Naive thymus-derived CD4-positive, alpha-beta T cell (primary cell): ENCODE data around the gene STAU1. TPM values are rescaled to one million over a fixed set of nuclear protein-coding genes. Genes with fewer than 3 reads are reported as not detected.

ENCODE experiments used
- ATAC-seq: fragments of 150-1000 bp; cut with Tn5 transposase; 2 replicates; pipeline ENCODE4 v1.10.0; 2021; ENCODE audit warnings: mild to moderate bottlenecking, moderate library complexity
- CTCF ChIA-PET: fragments of 350-600 bp; sonication (Branson Sonifier 250); formaldehyde crosslinking; loops from one replicate; lab custom pipeline; 2021; ENCODE audit warnings: antibody characterized with exemption; lab: Charles Lee
- POLR2A ChIA-PET: fragments of 350-600 bp; sonication (Branson Sonifier 250); formaldehyde crosslinking; loops from one replicate; lab custom pipeline; 2021; ENCODE audit warnings: antibody characterized with exemption, inconsistent platforms; lab: Charles Lee
- DNase-seq, 9 donors: peaks; one replicate each; pipeline versions ENCODE4 v3.0.0 to v3.0.0-alpha.2; 2020 to 2022; ENCODE audit warnings: mixed read lengths in 1 of 9
- H3K27ac ChIP-seq: one replicate; pipeline ENCODE4 v1.7.0; 2013; ENCODE audit warnings: mild to moderate bottlenecking, low read depth, low read length, moderate library complexity
- H3K27me3 ChIP-seq, 2 donors: one replicate each; pipeline ENCODE4 v1.7.0; 2013; ENCODE audit warnings: low read length in 2 of 2, mild to moderate bottlenecking in 2 of 2, moderate library complexity in 2 of 2; ENCODE audit not compliant: control insufficient read depth in 2 of 2, insufficient read depth in 2 of 2
- H3K36me3 ChIP-seq, 3 experiments: 1 replicate in 2 of 3; 2 replicates in 1 of 3; pipeline ENCODE4 v1.7.0; 2013; ENCODE audit warnings: low read length in 3 of 3, mild to moderate bottlenecking in 3 of 3, moderate library complexity in 1 of 3; ENCODE audit not compliant: insufficient read depth in 3 of 3, control insufficient read depth in 2 of 3
- H3K4me1 ChIP-seq, 2 donors: one replicate each; pipeline ENCODE4 v1.7.0; 2013; ENCODE audit warnings: low read length in 2 of 2, mild to moderate bottlenecking in 2 of 2, moderate library complexity in 1 of 2; ENCODE audit not compliant: control insufficient read depth in 2 of 2, insufficient read depth in 2 of 2
- H3K4me3 ChIP-seq: 2 replicates; pipeline ENCODE4 v1.7.0; 2013; ENCODE audit warnings: mild to moderate bottlenecking, low read length
- H3K9me3 ChIP-seq, 3 experiments: 1 replicate in 2 of 3; 2 replicates in 1 of 3; pipeline ENCODE4 v1.7.0; 2013; ENCODE audit warnings: low read length in 3 of 3; ENCODE audit not compliant: control insufficient read depth in 2 of 3
- H3K27ac Mint-ChIP-seq, 9 donors: one replicate each; pipeline ENCODE4 v1.8.0; 2020 to 2022; ENCODE audit warnings: mixed read lengths in 9 of 9, mild to moderate bottlenecking in 8 of 9, moderate library complexity in 5 of 9, inconsistent platforms in 2 of 9
- H3K27me3 Mint-ChIP-seq, 5 donors: one replicate each; pipeline ENCODE4 v1.8.0; 2021 to 2022; ENCODE audit warnings: mixed read lengths in 5 of 5, mild to moderate bottlenecking in 1 of 5
- H3K36me3 Mint-ChIP-seq, 5 donors: one replicate each; pipeline ENCODE4 v1.8.0; 2020 to 2022; ENCODE audit warnings: mixed read lengths in 5 of 5, mild to moderate bottlenecking in 3 of 5, inconsistent platforms in 1 of 5
- H3K4me1 Mint-ChIP-seq, 7 donors: one replicate each; pipeline ENCODE4 v1.8.0; 2020 to 2022; ENCODE audit warnings: mixed read lengths in 7 of 7, mild to moderate bottlenecking in 3 of 7, inconsistent platforms in 1 of 7
- H3K4me3 Mint-ChIP-seq, 10 donors: one replicate each; pipeline ENCODE4 v1.8.0; 2020 to 2022; ENCODE audit warnings: mild to moderate bottlenecking in 10 of 10, mixed read lengths in 10 of 10, moderate library complexity in 6 of 10, inconsistent platforms in 2 of 10
- H3K9me3 Mint-ChIP-seq, 11 donors: one replicate each; pipeline ENCODE4 v1.8.0; 2020 to 2022; ENCODE audit warnings: mixed read lengths in 11 of 11, mild to moderate bottlenecking in 4 of 11, inconsistent platforms in 1 of 11, moderate library complexity in 1 of 11
- intact Hi-C, 2 donors: fragments of 100-400 bp; cut with micrococcal nuclease; formaldehyde crosslinking; loops; one replicate each; pipeline ENCODE4 v1.15.1; 2023
- polyA plus RNA-seq, 2 donors: library from polyadenylated mRNA; unstranded; fragments of 300-500 nt; fragmentation: Illumina TruSeq; gene quantifications; one replicate each; pipeline ENCODE4 v1.2.3, GENCODE V29; 2021
- total RNA-seq, 6 experiments: library from RNA in 5 of 6; stranded (reverse) in 5 of 6; gene quantifications; 1 replicate in 5 of 6; 2 replicates in 1 of 6; pipeline ENCODE4 v1.2.3 and lab custom pipeline; 2021 to 2026

STAU1 gene
- total and polyA plus RNA-seq, 7 experiments from 2014 or later = 35.8 to 56.3 (median 45.8) TPM

- Histone ChIP-seq H3K4me1 (no peaks in the 10 kb centered on the region), H3K36me3 (peaks cover 4 to 81% (median 8%) of the 10 kb centered on the region in 3 experiments), H3K27ac (no peak overlapping the region), H3K9me3 (no peaks in the 10 kb centered on the region), H3K27me3 (no peaks in the 10 kb centered on the region), H3K4me3 (no peak overlapping the region)
- ATAC-seq = no peak
- Mint-ChIP-seq H3K4me3 (no peak overlapping the region), H3K27ac (no peak overlapping the region), H3K9me3 (no peaks in the 10 kb centered on the region), H3K36me3 (peaks cover 10 to 49% (median 14%) of the 10 kb centered on the region in 5 donors), H3K27me3 (no peaks in the 10 kb centered on the region), H3K4me1 (peaks cover 0 to 4% (median 0%) of the 10 kb centered on the region in 7 donors)
- CTCF ChIA-PET = no interaction called here
- POLR2A ChIA-PET = interaction anchor here (0.7 kb wide), 1 partner anchor 43 kb away, joined by 3 read pairs; no protein-coding TSS in a partner anchor
- intact Hi-C loops = no loop called here
- no peak for DNase-seq
Measured at GRCh38 chr20:49078310-49078709, 109.8 kb downstream of the STAU1 start.

- Histone ChIP-seq H3K27me3 (no peaks in the 10 kb centered on the region), H3K27ac (no peak overlapping the region), H3K9me3 (no peaks in the 10 kb centered on the region), H3K36me3 (peaks cover 9 to 83% (median 20%) of the 10 kb centered on the region in 3 experiments), H3K4me3 (no peak overlapping the region), H3K4me1 (no peaks in the 10 kb centered on the region)
- peak overlapping the region in 5 of 9 donors; percentile 2 to 44 (median 19) for H3K27ac Mint-ChIP-seq
- no peak for ATAC-seq
- H3K4me3 Mint-ChIP-seq = no peak overlapping the region
- peaks cover 0 to 6% (median 0%) of the 10 kb centered on the region in 7 donors for H3K4me1 Mint-ChIP-seq
- no peak for DNase-seq
- no peaks in the 10 kb centered on the region for H3K27me3 Mint-ChIP-seq
- CTCF ChIA-PET = interaction anchor here (0.7 kb wide), 1 partner anchor 26 kb away, joined by 3 read pairs; no protein-coding TSS in a partner anchor
- intact Hi-C loops = no loop called here
- H3K36me3 Mint-ChIP-seq = peaks cover 8 to 48% (median 19%) of the 10 kb centered on the region in 5 donors
- POLR2A ChIA-PET = no interaction called here
- H3K9me3 Mint-ChIP-seq = no peaks in the 10 kb centered on the region
Measured at GRCh38 chr20:49074521-49074920, 113.6 kb downstream of the STAU1 start.

Other genes with a start within 250 kb of the STAU1 start
- 10 to 100 TPM; 23.3 to 73.0 (median 41.1) TPM for gene CSE1L, start 142.0 kb downstream of the STAU1 start, total RNA-seq
- 10 to 100 TPM; 25.0 to 38.4 TPM for gene CSE1L, start 142.0 kb downstream of the STAU1 start, polyA plus RNA-seq
- 10 to 100 TPM; 43.4 to 94.1 (median 65.7) TPM for gene DDX27, start 31.1 kb upstream of the STAU1 start, total RNA-seq
- gene DDX27, start 31.1 kb upstream of the STAU1 start, polyA plus RNA-seq = 10 to 100 TPM; 35.6 to 67.6 TPM
- 10 to 100 TPM; 45.0 to 83.7 (median 62.2) TPM for gene ZNFX1, start 89.7 kb upstream of the STAU1 start, total RNA-seq
- 10 to 100 TPM; 34.5 to 79.5 TPM for gene ZNFX1, start 89.7 kb upstream of the STAU1 start, polyA plus RNA-seq